T47D (cell line): ENCODE results near the gene UBASH3B.
A peak's percentile ranks its signal among the peaks of the same experiment; 100 is the strongest.

ENCODE experiments used
- DNase-seq, 2 experiments: peaks; one replicate each; pipeline versions ENCODE4 v3.0.0 to v3.0.0-alpha.2; 2011 to 2012; ENCODE audit warnings: low read depth in 1 of 2, low spot score in 1 of 2
- JUND ChIP-seq: IDR thresholded peaks from 2 replicates; pipeline ENCODE4 v1.6.1; 2012; ENCODE audit warnings: low read depth
- in situ Hi-C: cut with HindIII; loops from 2 replicates; pipeline ENCODE4 v1.10.0; 2016; ENCODE audit warnings: low sequenced_read_pairs, low pct_unique_long_range_greater_than_20kb

Gene UBASH3B

GRCh38 chr11:122769126-122769780 lies 113.7 kb downstream of the UBASH3B start:
- no peak for TF ChIP-seq JUND
- DNase-seq, result no peak
- in situ Hi-C loops, result no loop called here

DNA sequence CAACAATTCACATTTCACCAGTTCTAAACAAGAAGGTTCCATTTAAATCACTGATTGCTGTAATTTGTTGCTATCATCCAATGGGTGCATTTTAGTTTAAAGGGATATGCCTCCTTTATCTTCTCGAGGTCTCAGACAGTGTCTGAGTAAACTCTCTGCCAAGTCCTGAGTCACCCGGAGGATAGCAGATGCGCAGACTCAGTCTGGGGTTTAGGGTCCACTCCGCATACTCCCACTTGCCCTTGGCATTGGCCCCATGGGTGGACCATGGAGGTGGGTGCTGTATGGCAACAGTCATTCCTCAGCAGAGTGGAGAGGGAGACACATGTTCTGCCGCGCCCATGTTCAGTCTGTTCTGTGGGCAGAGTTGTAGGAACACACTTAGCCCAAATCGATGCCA lies 117.4 kb downstream of the UBASH3B start:
- no peak for TF ChIP-seq JUND
- in situ Hi-C loops, result no loop called here
- DNase-seq, result no peak

DNA sequence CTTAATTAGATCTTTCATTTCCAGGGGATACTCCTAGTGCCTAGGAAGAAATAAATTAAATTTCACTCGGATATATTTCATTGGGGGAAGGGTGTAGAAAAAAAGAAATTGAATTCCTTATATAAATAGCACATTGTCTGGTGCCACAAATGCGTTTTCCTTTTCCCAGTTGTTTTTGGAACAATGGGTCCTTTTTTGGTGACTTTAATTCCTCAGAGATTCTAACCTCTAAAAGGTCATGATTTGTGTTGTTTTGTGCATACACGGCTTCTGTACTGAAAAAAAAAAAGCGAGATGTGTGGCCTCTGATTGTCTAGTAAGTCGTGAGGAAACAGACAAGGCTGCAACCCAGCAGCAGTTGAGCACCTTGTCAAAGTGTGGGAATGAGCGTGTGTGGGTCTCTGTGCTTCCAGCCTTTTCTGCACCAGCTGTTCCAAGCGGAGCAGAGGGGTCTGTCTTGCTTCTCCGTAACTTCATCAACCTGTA lies 118.3 kb downstream of the UBASH3B start:
- DNase-seq, result no peak
- in situ Hi-C loops, result no loop called here
- TF ChIP-seq JUND, result no peak

DNA sequence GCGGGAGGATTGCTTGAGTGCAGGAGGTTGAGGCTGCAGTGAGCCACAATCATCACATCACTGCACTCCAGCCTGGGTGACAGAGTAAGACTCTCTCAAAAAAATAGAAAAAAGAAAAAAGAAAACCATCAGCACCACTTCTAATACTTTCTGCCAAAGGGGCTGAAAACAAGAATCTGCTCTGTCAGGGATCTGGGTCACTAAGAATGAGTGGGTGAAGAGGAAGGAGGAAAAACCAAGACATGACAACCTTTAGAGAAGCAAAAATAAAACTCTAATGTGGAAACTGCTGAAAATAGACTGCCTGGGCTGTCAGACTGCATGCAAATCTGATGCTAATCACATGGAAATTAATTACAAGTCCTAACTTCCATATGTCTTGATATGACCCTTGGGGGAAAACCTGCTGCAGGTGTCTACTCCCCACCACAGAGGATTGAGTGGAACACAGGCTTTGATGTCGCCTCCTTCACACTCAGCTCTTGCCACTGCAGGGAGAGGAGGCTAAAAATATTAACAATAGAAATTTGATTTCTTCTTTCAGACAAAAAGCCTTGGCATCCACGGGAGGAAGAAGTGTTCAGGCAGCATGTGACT lies 120.3 kb downstream of the UBASH3B start:
- in situ Hi-C loops, result no loop called here
- no peak for DNase-seq
- TF ChIP-seq JUND, result no peak

DNA sequence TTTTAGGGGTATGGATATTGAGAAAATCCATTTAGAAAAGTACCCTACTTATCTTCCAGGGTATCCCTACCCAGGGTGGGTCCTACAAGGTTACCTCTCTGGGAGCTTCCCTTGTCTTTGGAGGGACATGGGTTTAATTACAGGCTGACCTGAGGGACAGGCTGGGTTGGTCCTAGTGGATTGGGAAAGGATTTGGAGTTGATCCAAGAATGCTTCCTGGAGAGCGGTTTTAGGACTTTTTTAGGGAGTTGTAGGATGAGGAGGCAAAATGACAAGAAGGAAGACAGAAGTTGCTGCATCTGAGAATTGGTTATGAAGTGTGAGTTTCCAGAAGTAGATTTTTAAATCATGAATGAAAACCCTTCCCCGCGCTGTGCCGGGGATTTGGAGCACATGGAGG lies 121.0 kb downstream of the UBASH3B start:
- in situ Hi-C loops, result no loop called here
- peak in 1 of 2 experiments; percentile 31 for DNase-seq
- TF ChIP-seq JUND, result no peak

DNA sequence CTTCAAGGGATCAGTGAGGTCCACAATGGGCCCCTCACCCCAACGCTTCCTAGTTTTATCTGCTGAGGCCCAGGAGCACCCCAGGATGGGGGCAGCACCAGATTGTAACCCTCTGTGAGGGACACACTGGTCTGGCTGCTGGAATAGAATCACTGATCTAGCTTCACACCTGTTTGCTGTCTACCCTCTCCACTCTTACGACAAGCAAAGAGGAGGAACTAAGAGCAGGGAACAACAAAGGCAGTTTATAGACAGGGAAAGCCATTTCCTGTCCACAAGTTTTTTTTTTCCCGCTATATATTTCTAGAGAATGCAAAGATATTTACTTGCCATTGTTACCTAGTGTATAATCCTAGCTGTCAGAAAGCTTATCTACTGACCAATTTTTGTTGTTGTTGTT lies 121.8 kb downstream of the UBASH3B start:
- in situ Hi-C loops, result no loop called here
- DNase-seq, result no peak

DNA sequence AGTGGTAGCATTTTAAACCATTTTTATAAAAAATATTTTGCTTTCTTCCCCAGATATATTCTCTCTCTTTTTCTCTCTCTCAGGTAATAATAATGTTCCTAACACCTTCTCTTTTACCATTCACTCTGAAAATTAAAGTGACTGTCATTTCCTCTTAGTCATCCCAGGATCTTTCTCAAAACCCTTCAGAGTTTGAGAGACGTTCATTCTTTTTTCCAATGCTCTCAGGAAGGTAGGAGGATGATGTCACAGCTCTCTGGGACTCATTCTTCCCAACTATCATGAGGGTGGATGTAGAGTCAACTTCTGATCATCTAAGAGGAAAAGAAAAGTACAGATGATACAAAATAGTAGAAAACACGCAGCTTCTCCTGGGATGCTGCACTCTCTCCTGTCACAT lies 122.6 kb downstream of the UBASH3B start:
- DNase-seq, result no peak
- TF ChIP-seq JUND, result no peak
- in situ Hi-C loops, result no loop called here

More for the DNA sequence above, 121.8 kb downstream of the UBASH3B start:
- TF ChIP-seq JUND, result no peak

GRCh38 chr11:122779047-122779629 lies 123.6 kb downstream of the UBASH3B start:
- in situ Hi-C loops, result no loop called here
- peak in 1 of 2 experiments; percentile 19 for DNase-seq
- no peak for TF ChIP-seq JUND

DNA sequence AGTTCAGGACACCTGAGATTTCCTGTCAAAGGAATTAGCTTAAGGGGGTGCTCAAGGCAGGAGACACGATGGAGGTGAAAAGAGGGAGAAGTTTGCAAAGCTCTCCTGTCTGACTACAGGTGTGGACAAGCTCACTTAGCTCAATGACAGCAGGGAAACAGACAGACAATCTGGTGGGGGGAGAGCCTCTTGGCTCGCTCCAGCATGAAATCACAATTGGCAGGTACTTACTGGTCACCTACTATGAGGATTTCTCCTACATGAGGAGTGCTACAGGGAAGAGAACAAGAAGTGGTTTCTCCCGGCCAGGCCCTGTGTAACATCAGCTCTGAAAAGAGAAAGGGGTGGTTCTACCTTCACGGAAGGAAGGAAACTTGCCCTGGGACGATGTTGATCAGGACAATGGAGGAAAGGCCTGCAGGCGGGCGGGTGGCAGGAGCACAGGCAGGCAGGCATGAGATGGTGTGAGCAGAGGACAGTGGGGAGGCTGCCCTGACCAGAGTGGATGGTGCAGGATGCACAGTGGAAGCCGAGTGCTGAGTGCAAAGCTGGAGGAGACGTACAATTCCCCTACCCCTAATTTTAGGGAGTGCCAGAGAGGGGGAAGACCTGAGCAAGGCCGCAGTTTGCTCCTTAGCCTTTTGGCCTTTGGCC lies 124.9 kb downstream of the UBASH3B start:
- TF ChIP-seq JUND, result no peak
- in situ Hi-C loops, result no loop called here
- no peak for DNase-seq

GRCh38 chr11:122781378-122782195 lies 126.1 kb downstream of the UBASH3B start:
- in situ Hi-C loops, result no loop called here
- no peak for TF ChIP-seq JUND
- DNase-seq, result peak; percentile 88 to 92

- TF ChIP-seq JUND, result no peak
- no peak for DNase-seq
- in situ Hi-C loops, result no loop called here
Observed at GRCh38 chr11:122782222-122782621, 126.7 kb downstream of the UBASH3B start.

DNA sequence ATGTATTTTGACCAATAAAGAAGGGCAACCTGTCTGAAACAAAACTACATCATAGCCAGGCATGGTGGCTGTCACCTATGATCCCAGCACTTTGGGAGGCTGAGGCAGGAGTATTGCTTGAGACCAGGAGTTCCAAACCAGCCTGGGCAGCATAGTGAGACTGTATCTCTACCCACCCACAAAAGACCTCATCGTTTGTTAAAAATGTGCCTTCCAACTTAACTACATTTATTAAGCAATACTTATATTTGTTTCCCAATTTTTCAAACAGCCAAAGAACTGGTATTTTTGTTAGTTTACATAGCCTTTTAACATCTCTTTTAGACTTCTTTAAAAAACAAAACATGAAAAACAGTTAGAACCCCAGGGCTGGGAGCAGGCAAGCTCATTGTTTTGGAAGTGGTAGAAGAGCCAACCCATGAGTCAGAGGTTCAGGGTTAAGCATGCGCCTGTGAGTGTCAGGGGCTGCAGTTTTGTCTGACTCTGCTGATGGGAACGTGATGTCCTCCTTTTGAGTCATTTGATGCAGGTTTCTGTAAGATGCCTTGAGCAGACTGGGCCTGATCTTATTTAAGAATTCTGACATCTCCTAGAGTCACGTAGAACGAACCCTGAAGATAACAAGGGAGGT lies 128.9 kb downstream of the UBASH3B start:
- in situ Hi-C loops, result no loop called here
- no peak for DNase-seq
- no peak for TF ChIP-seq JUND
